Measurements from ENCODE around the gene FGF21.
"Not testable (repeated sequence)": the region's sequence is repeated elsewhere in the genome, so short reads cannot be mapped to it uniquely, and the experiment has no call there.

FGF21 gene

DNA sequence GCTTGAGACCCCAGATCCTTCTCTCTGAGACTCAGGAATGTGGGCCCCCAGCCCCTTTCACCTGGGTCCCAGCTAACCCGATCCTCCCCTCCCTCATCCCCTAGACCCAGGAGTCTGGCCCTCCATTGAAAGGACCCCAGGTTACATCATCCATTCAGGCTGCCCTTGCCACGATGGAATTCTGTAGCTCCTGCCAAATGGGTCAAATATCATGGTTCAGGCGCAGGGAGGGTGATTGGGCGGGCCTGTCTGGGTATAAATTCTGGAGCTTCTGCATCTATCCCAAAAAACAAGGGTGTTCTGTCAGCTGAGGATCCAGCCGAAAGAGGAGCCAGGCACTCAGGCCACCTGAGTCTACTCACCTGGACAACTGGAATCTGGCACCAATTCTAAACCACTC is 463 bp downstream of the FGF21 start:
- DNase-seq, result no peak

DNA sequence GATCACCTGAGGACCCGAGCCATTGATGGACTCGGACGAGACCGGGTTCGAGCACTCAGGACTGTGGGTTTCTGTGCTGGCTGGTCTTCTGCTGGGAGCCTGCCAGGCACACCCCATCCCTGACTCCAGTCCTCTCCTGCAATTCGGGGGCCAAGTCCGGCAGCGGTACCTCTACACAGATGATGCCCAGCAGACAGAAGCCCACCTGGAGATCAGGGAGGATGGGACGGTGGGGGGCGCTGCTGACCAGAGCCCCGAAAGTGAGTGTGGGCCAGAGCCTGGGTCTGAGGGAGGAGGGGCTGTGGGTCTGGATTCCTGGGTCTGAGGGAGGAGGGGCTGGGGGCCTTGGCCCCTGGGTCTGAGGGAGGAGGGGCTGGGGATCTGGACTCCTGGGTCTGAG is 888 bp downstream of the FGF21 start:
- no peak for DNase-seq

DNA sequence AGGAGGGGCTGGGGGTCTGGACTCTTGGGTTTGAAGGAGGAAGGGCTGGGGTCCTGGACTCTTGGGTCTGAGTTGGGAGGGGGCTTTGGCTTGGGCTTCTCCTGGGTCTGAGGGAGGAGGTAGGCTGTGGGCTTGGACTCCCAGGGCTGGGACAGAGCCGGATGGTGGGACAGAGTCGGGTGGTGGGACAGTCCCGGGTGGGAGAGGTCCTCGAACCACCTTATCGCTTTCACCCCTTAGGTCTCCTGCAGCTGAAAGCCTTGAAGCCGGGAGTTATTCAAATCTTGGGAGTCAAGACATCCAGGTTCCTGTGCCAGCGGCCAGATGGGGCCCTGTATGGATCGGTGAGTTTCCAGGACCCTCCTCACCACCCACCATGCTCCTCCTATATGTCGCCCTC is 1.4 kb downstream of the FGF21 start:
- no peak for DNase-seq

DNA sequence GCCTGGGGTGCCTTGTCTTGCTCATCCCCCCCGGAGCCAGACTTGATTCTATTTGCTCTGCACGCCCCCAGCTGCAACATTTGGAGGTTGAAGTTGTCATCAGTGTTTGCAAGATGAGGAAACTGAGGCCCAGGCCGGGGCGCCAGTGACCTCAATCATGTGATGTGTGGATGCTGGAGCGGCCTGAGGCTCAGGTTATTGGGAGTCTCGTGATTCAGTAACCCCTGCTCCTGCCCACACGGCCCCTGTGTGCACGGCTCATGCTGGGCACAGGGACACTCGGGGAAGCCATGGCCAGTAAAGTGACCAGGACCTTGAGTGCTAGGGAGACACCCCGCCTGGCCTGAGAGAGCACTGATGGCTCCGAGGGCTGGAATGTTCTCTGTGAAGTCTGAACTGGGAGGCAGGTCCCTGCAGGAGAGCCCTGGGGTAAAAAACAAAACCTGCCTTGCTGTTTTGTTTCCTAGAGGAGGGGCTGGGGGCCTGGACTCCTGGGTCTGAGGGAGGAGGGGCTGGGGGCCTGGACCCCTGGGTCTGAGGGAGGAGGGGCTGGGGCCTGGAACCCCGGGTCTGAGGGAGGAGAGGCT is 1.9 kb downstream of the FGF21 start:
- no peak for DNase-seq

DNA sequence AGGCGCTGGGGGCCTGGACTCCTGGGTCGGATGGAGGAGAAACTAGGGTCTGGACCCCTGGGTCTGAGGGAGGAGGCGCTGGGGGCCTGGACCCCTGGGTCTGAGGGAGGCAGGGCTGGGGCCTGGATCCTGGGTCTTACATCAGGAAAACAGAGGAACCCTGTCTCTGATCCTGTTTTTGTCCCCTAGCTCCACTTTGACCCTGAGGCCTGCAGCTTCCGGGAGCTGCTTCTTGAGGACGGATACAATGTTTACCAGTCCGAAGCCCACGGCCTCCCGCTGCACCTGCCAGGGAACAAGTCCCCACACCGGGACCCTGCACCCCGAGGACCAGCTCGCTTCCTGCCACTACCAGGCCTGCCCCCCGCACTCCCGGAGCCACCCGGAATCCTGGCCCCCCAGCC is 2.4 kb downstream of the FGF21 start:
- DNase-seq, result no peak

DNA sequence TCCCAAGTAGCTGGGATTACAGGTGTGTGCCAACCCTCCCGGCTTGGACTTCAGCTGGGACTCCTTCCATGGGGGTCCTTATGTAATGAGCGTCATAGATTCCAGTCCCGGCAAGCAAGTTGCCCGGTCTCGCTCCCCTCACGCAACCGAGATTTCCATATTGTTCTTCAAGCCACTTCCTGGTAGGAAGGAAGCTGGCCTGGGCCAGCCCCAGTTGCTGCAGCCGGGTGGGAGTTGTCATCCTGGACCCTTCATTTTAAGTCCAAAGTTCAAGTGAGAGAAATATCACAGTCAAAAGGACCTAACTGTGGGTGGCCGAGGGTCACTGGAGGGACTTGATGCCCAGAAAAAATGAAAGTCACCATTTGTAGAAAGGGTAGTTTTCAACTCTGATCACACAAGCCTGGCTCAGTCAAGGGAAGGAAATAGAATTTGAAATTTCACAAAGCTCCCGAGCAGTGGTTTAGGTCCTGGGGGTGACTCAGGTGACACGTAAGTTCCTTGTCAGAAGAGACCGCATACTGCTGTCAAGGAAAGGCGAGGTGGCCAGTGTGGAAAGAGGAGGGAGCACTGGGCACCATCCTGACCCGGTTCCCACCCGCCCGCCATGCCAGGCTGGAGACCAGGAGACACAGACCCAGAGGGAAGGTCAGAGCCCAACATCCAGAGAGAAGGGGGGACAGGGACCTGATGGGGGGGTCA is 5.3 kb downstream of the FGF21 start:
- DNase-seq, result no peak

DNA sequence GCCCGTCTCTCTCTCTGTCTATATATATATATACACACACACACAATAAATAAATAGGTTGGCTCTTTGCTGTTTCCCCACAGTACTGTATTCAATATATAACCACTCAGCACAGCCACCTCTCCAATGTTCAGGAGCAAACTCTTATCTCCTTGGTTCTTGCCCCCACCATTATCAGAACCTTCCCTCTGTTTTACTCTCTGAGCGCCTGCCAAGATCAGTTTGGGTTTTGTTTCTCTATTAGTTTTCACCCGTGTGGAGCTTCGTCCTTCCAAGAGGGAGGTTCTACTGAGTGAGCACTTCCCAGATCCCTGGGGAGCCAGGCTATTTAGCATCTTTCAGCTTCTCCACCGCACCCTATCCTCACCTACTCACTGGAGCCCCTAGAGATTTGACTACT is 10.5 kb downstream of the FGF21 start:
- DNase-seq, result not testable (repeated sequence)

DNA sequence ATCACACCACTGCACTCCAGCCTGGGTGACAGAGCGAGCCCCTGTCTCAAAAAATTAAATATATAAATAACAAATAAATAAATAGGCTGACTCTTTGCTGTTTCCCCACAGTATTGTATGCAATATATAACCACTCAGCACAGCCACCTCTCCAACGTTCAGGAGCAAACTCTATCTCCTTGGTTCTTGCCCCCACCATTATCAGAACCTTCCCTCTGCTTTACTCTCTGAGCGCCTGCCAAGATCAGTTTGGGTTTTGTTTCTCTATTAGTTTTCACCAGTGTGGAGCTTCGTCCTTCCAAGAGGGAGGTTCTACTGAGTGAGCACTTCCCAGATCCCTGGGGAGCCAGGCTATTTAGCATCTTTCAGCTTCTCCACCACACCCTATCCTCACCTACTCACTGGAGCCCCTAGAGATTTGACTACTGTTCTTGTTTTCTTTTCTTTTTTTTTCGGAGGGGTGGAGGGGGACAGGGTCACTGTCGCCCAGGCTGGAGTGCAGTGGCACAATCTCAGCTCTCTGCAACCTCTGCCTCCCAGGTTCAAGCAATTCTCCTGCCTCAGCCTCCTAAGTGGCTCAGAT is 12.9 kb downstream of the FGF21 start:
- not testable (repeated sequence) for DNase-seq

DNA sequence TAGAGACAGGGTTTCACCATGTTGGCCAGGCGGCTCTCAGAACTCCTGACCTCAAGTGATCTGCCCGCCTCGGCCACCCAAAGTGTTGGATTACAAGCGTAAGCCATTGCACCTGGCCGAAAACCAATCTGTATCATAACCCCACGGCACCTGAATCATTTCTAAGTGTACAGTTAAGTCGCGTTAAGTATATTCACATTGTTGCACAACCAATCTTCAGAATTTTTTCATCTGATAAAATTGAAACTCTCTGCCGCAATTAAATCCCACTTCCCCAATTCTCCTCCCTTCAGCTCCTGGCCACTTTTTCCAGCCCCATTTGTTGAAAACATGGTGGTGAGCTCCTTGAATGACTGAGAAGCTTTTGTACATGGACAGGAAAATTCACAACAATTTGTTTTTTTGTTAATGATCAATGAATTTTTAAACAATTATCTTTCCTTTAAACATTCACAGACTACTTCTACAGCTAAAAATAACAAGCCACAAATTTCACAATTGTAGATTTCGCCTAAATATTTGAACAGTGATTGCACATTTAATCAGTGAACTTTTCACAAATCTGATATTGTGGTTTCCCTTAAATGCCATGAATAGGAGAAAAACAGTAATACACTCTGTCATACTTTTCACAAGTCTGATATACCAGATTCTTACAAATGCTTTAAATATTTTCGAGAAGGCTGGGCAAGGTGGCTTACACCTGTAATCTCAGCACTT is 13.8 kb downstream of the FGF21 start:
- DNase-seq, result no peak

DNA sequence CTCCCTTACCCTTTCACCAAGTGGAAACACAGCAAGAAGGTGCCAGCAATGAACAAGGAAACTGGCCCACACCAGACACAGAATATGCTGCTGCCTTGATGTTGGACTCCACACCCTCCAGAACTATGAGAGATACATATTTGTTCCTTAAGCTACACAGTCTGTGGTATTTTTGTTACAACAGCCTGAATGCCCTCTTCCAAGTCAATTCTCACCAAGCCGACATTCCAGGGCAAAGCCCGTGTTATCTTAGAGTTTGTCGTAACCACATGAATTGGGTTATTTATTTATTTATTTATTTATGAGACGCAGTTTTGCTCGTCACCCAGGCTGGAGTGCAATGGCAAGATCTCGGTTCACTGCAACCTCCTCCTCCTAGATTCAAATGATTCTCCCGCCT is 14.9 kb downstream of the FGF21 start:
- no peak for DNase-seq

DNA sequence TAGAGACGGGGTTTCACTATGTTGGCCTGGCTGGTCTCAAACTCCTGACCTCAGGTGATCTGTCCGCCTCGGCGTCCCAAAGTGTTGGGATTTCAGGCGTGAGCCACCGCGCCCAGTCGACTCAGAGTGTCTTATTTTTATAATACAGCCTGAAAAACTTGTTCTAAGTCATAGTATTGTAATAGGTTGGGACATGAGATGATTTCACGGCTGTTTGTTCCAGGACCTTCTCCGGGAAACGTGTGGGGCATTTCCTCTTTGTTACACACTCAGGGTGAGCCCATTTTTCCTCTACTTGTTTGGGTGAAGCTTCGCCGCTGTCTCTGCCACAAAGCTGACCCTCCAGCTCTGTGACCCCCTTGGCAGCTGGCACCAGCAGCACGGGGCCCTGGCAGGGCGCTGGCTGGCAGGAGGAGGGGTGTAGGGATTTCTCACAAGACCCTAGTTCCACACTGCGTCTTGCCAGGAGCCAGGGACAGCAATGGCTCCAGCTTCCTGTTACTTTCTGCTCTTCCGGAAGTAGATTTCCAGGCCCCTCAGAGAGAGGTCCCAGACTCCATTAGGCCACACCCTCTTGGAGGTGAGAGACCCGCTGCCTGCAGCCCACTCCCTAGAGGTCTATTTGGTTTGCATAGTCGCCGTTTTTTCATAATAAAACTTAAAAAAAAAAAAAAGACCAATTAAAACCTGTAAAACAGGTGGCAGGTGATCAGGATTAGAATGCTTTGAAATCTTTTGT is 15.6 kb downstream of the FGF21 start:
- no peak for DNase-seq

DNA sequence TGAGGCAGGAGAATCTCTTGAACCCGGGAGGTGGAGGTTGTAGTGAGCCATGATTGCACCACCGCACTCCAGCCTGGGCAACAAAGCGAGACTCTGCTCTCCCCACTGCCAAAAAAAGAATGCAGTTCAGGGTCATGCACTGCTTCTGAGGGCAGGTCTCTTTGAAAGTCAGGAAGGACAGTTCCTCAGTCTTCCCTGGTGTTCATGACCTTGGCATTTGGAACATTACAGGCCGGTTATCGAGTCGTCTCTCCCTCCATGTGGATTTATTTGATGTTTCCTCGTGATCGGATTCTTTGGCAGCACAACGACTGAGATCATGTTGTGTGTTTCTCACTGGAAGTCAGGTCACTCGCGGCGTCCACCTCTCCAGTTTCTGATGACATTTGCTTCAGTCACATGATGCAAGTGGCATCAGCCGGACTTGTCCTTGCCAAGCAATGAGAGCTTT is 17.2 kb downstream of the FGF21 start:
- no peak for DNase-seq

DNA sequence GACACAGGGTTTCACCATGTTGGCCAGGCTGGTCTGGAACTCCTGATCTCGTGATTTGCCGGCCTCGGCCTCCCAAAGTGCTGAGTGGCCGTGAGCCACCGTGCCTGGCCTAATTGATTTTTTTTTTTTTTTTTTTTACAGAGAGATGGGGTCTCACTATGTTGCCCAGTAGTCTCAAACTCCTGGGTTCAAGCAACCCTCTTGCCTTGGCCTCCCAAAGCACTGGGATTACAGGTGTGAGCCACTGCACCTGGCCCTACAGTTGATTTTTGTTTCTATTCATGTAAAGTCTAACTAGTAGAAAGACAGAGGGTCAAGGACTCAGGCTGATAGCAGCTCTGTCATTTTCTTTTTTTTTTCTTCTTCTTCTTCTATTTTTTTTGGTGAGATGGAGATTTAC is 21.8 kb downstream of the FGF21 start:
- no peak for DNase-seq

DNA sequence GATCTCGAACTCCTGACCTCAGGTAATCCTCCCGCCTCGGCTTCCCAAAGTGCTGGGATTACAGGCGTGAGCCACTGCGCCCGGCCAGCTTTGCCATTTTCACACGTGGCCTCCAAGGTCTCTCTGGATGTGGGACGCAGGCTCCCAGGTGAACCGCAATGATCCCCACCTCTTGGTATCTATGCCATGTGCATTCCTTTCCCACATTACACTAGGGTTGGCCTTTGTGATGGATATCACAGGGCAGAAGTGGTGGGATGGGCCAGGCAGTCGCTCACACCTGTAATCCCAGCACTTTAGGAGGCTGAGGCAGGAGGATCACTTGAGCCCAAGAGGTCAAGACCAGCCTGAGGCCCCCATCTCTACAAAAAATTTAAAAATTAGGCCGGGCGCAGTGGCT is 22.4 kb downstream of the FGF21 start:
- no peak for DNase-seq

DNA sequence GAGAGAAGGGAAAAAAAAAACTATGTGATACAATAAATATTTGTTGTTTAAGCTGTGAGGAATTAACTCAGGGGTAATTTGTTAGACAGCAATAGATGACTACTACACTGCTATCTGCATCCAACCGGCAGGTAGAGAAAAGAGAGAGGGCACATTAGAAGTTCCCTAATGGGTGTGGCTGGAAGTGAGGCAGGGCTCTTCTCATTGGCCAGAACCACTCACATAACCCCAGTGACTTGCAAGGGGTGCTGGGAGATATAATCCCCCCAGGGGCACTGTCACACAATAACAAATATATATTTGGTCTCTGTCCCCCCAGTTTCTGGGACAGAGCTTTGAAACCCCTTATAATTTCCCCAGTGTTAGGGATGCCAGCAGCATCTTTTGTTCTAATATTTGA is 24.3 kb downstream of the FGF21 start:
- no peak for DNase-seq

DNA sequence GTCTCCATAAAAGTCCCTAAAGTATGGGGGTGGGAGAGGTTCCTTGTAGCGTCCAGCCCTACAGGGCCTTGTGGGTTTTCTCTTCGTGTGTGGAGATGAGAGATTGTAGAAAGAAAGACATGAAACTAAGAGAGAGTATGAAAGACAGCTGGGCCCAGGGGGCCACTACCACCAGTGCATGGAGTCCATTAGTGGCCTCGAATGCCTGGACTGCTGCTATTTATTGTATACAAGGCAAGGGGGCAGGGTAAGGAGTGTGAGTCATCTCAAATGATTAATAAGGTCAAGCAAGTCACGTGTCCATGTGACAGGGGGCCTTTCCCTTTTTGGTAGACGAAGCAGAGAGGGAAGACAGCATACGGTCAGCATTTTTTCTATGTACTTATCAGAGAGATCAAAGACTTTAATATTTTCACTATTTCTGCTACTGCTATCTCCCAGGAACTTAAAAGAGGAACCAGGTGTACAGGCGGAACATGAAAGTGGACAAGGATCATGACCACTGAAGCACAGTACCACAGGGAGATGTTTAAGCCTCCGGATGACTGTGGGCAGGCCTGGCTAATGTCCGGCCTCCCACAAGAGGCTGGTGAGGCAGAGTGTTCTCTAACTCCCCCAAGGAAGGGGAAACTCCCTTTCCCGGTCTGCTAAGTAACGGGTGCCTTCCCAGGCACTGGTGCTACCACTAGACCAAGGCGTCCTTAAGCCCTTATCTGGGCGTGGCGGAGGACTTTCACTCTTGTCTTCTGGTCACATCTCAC is 25.5 kb downstream of the FGF21 start:
- no peak for DNase-seq

DNA sequence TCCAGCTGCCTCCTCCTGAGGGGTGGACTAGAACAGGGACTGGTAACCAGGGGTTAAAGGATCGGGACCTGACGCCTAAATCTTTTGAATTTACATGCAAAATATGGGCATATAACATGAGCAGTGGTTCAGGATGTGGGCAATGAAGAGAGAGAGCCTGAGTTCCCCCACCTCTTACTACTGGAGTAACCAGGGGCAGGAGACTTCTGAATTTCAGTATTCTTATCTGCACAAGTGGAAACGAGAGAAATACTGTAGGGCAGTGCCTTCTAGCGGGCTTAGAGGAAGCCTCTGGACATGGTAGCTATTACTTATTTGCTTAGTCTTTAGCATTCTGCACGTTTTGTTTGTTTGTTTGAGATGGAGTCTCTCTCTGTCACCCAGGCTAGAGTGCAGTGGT is 29.2 kb downstream of the FGF21 start:
- DNase-seq, result no peak

DNA sequence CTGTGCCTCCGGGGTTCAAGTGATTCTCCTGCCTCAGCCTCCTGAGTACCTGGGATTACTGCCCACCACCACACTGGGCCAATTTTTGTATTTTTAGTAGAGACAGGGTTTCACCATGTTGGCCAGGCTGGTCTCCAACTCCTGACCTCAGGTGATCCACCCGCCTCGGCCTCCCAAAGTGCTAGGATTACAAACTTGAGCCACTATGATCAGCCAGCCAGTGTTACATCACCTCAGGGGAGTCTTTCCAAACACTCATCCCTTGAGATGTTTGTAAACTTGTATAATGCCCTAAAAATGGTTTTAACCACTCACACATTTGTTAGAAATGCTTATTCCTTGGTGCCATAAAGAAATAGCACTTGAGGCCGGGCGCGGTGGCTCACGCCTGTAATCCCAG is 31.1 kb downstream of the FGF21 start:
- DNase-seq, result not testable (repeated sequence)

DNA sequence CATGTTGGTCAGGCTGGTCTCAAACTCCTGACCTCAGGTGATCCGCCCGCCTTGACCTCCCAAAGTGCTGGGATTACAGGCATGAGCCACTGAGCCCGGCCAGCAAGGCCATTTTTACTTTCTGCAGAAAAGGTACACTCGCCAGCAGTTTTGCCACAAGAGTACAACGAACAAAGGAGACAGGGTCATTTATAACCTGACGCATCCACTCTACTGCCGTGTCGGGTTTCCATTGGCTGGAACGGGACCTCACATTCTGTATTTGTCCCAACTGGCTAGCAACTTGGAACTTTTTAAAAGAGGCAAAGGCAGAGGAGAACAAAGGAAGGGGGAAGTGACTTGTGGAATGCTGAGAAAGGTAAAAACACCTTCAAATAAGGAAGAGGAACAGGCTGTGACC is 32.0 kb downstream of the FGF21 start:
- not testable (repeated sequence) for DNase-seq

DNA sequence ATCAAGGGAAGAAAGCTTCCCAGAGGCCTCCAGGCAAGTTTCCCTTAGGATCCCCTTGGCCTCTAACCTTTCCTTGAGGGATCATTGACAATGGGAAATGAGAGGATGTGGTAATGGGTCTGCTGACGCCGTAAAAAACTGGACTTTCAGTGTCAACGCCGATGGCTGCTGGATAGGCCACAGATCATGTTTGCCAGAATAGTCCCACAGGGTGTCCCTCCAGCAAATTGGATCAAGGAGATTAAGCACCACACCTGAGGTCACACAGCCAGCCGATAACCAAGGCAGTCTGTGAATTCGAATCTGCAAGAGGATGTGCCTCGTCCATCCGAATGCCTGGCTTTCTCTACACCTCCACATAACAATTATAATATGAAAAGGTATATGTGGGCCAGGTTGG is 37.9 kb downstream of the FGF21 start:
- no peak for DNase-seq

DNA sequence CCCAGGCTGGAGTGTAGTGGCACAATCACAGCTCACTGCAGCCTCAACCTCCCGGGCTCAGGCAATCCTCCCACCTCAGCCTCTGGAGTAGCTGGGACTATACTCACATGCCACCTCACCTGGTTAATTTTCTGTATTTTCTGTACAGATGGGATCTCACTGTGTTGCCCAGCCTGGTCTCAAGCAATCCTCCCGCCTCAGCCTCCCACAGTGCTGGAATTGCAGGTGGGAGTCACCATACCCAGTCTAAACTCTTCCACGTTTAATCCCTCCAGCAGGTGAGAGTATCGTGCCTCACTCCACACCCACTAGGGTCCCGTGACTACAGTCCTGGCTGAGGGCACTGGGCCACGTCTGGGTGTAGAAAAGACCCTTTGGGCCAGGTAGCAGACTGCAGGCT is 39.0 kb downstream of the FGF21 start:
- DNase-seq, result no peak

DNA sequence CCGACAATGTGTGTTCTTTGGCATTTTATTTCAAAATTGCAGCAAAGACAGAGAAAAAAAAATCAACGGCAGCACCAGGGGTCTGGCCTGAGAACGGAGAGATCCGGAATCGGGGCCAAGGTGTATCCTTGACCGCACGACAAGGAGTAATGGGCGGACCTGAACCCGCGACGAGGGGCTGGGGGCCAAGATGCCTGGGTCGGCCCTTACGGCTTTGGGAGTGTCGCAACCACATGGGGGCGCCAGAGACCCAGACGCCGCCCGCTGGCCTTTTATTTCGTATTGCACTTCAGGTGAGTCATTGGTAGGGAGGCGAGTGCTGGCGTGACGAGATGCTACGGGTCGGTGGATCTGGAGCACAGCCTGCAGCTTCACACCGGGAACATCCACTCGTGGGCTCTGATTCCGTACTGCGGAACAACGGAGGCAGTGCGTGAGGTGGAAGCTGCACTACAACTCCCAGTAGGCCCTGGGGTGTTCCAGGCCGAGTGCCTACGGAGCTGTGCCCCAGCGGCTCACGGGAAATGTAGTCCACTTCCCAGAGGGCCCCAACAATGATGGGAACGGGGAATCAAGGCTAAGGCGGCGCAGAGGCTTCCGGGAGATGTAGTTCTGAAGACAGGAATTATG is 39.8 kb downstream of the FGF21 start:
- peak; percentile 83 for DNase-seq

Data from activated naive CD4-positive, alpha-beta T cell treated with anti-CD3 and anti-CD28 coated beads, Interleukin-2, amount 50 U/mL, for 16 hours (primary cell).